Lower leg skin (tissue), 3 donors: ENCODE results near the gene HOXA5.

Source experiments
- CTCF ChIP-seq, 3 donors: fragments of 450-650 bp; IDR thresholded peaks; one replicate each; pipeline ENCODE4 v1.5.1; 2016; ENCODE audit warnings: antibody characterized with exemption in 3 of 3, mild to moderate bottlenecking in 3 of 3, moderate library complexity in 2 of 3
- POLR2A ChIP-seq, 2 donors: fragments of 450-650 bp; IDR thresholded peaks; one replicate each; pipeline ENCODE4 v1.6.1; 2016 to 2017; ENCODE audit warnings: antibody characterized with exemption in 2 of 2, mild to moderate bottlenecking in 1 of 2, moderate library complexity in 1 of 2

- TF ChIP-seq CTCF (IDR thresholded peaks at IDR 0.05) = no peak
- TF ChIP-seq POLR2A (IDR thresholded peaks at IDR 0.05) = no peak
Measured at GRCh38 chr7:27176962-27177794, 33.7 kb upstream of the HOXA5 start.
